RPMI7951 (cell line): Measurements from ENCODE around the gene SEMA3B. TPM values are rescaled to one million over a fixed set of nuclear protein-coding genes. Genes with fewer than 3 reads are reported as not detected.

ENCODE experiments used
- DNase-seq: peaks from one replicate; pipeline ENCODE4 v3.0.0-alpha.2; 2012; ENCODE audit warnings: low read depth
- total RNA-seq: library from RNA; depleted of rRNA; stranded (reverse); fragments of >200 nt; shearing (Covaris generic); gene quantifications from 2 replicates; pipeline ENCODE4 v1.2.3, GENCODE V29; 2014

SEMA3B gene
- total RNA-seq, 1 experiment from 2014 or later: 3.1 TPM

- no peak for DNase-seq
Measured at GRCh38 chr3:50314816-50315215, 45.9 kb downstream of the SEMA3B start.

GRCh38 chr3:50316657-50317242, 47.8 kb downstream of the SEMA3B start:
- DNase-seq: peak; percentile 54

GRCh38 chr3:50317300-50317699, 48.4 kb downstream of the SEMA3B start:
- no peak for DNase-seq

GRCh38 chr3:50318163-50318562, 49.2 kb downstream of the SEMA3B start:
- no peak for DNase-seq

- no peak for DNase-seq
Measured at GRCh38 chr3:50318615-50319014, 49.7 kb downstream of the SEMA3B start.

- no peak for DNase-seq
Measured at GRCh38 chr3:50319181-50319893, 50.4 kb downstream of the SEMA3B start.

- no peak for DNase-seq
Measured at GRCh38 chr3:50319894-50320625, 51.1 kb downstream of the SEMA3B start.

- peak; percentile 74 for DNase-seq
Measured at GRCh38 chr3:50320853-50321335, 51.9 kb downstream of the SEMA3B start.

GRCh38 chr3:50321336-50322114, 52.6 kb downstream of the SEMA3B start:
- peak; percentile 88 for DNase-seq

GRCh38 chr3:50322115-50322385, 53.1 kb downstream of the SEMA3B start:
- no peak for DNase-seq

- no peak for DNase-seq
Measured at GRCh38 chr3:50322386-50323091, 53.6 kb downstream of the SEMA3B start, which contains the start of gene HYAL2. HYAL2 (minus strand) TSS chr3:50322745; CDS start chr3:50320489, 2,256 bp downstream.

GRCh38 chr3:50323092-50323600, 54.2 kb downstream of the SEMA3B start:
- no peak for DNase-seq

- DNase-seq: no peak
Measured at GRCh38 chr3:50323614-50324199, 54.8 kb downstream of the SEMA3B start.

GRCh38 chr3:50324351-50325112, 55.6 kb downstream of the SEMA3B start:
- peak; percentile 66 for DNase-seq

GRCh38 chr3:50325113-50325480, 56.1 kb downstream of the SEMA3B start:
- no peak for DNase-seq

- no peak for DNase-seq
Measured at GRCh38 chr3:50325497-50326181, 56.7 kb downstream of the SEMA3B start.

- DNase-seq: no peak
Measured at GRCh38 chr3:50326182-50326541, 57.2 kb downstream of the SEMA3B start.

GRCh38 chr3:50327129-50327528, 58.2 kb downstream of the SEMA3B start:
- DNase-seq: no peak
